Measurements from ENCODE around the gene CGB5.

Gene CGB5

DNA sequence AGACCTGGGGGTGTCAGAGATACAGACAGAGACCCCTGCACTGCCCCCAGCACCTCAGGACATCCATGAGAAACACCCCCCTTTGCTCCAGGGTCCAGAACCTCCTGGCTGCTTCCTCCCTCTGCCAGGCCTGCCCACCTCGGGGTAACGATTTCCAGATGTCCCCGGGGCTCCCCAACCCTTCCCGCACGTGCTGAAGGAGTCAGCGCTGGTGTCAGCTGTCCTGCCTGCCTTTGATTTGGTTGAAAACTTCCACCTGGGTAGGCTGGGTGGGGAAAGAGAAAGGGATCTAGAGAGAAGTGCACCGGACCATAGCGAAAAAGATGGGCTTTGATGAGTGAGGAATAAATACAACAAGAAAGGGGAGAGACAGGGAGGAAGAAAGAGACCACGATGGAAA, 15.4 kb downstream of the CGB5 start:
- no peak for DNase-seq

DNA sequence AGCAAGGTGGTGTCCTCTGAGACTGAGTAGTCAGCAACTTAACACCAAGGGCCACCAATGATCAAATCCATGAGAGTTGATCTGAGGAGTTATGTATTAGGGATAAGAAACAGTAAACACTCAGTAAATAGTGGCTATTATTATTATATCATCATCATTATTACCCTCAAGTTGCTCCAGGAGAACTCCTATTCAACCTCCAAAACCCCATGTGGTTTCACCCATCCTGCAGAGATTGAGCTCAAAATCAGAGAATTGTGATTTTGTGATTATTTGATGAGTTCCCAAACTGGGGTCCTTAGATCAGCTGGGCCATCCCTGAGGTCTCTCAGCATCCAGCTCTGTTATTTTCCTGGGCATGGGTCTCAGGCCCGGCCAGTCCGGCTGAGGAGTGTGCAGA, 17.4 kb downstream of the CGB5 start:
- DNase-seq, result no peak

DNA sequence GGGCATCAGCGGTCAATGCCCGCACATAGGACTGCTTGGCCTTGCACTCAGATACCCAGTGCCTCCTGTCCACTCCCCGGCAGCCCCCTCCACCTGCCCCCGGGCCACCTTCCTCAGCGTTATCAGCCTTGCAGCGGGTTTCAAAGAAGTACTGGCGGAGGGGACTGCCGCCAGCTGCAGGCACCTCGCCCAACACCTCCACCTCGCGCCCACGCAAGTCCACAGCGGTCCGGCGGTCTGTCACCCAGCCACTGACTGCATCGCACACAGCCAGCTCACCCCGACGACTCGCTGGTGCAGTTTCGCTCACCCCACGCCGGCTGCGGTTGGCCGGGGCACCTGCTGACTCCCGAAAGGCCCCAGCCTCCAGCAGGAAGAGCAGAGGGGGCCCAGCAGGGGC, 17.8 kb downstream of the CGB5 start:
- DNase-seq, result no peak

DNA sequence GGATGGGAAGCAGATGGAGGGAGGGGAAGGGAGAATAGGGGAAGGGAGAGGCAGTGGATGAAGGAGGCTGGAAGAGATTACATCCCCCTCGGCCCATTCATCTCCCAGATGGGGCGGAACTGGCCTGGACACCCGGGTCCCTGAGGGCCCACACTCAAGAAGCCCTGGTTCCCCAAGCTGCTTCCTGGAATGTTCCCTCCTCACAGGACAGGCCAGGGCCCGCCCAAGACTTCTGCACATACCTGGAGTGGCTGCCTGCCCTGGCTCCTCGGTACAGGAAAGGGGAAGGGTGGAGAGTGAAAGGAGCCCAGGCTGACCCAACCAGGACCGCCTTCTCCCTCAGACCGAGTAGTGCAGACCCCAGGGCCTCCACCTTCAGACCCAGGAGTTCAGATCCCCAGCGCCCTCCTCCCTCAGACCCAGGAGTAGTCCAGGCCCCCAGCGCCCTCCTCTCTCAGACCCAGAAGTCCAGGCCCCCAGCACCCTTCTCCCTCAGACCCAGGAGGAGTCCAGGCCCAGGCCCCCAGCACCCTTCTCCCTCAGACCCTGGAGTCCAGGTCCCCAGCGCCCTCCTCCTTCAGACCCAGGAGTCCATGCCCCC, 20.5 kb downstream of the CGB5 start:
- DNase-seq, result no peak

DNA sequence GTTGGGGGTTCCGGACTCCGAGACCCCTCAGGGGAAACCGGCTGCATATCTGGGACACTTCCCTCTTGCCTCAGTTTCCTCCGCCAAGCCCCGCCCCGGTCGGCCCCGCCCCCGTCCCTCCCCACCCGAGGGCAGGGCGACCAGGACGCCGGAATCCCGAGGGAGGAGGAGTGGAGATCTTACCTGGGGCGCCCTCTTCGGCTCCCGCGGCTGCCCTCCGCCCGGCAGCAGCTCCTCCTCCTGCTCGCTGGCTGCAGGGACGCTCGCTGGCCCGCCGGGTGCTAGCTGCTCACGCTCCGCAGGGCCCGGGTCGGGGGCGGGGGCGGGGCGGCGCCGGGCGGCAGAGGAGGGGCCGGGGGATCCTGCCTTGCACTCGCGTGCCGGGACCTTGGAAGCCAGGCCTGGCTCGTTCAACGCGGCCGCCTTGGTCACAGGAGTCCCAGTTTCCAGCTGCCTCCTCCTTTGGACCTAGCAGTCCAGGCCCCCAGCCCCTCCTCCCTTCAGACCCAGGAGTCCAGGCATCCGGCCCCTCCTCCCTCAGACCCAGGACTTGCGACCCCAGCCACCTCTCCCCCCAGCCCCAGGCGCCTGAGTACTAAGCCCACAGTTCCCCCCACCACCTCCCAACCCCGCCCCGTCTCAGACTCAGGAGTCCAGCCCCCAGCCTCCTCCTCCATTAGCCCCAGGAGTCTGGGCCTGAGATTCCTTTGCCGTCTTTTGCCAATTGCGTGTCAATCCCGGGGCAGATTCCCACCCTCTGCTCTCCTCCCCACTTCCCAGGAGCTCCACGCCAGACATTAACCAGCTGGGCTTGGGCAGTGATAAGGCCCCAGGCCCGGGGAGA, 21.3 kb downstream of the CGB5 start, which contains the start of gene NTF4:
TSS of gene NTF4 (minus strand) at position 51 of the 844 bp plus-strand sequence. CDS start 2,821 bp downstream, outside the sequence.
- DNase-seq, result peak; percentile 22

DNA sequence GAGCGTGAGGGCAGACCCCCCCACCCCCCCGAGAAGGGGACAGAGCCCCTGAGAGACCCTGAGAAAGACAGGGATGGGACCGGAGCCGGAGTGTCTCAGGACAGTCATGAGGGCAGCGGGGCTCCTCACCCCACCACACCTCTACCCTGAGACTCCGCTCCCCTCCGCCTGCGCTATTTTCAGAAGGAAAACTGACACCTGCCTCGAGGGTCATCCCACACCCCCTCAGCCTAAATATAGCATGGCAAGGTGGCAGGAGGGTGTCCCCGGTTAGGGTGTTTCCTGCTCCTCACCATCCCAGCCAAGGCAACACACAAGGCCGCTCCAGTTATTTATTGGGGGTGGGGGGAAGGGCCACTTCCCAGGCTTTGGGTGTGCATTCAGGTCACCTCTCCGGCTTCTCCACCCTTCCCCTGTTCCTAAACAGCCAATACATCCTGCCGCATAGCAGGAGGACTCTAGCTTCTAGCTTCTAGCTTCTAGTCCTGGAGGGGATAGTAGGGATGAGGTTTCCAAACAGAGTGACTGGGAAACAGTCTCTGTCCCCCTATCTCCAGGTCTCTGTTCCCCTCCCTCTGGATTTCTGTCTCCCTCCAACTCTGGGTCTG, 22.4 kb downstream of the CGB5 start:
- DNase-seq, result no peak

DNA sequence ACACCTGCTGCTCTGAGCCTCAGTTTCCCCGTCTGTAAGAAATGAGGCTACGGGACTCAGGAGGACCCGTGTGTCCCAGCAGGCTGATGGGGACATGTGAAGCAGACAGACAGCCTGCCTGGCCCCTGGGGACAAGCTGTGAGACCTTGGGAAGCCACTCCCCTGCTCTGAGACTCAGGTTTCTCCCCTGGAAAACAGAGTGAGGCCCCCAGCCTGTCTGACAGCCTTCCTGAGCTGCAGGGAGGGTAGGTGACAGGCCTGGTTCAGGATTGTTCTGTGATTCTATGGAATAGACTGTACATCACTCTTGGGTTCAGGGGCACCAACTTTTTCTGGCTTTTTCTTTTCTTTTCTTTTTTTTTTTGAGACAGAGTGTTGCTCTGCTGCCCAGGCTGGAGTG, 23.9 kb downstream of the CGB5 start:
- DNase-seq, result no peak

DNA sequence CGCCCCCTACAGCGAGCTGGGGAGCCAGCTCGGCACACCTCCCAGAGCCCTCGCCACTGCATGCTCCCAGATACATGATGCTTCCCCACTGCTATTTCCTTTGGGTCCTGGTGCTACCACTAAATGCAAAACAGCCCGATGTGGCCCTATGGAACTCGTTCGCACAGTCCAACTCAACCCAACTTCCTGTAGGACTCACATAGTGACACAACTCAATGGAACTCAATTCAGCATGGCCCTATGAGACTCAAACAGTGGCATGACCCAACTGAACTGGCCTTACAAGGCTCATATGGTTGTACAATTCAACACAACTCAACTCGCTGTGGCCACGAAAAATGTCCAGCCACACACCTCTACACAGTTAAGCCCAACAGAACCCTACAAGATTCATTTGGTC, 25.4 kb downstream of the CGB5 start:
- DNase-seq, result no peak

DNA sequence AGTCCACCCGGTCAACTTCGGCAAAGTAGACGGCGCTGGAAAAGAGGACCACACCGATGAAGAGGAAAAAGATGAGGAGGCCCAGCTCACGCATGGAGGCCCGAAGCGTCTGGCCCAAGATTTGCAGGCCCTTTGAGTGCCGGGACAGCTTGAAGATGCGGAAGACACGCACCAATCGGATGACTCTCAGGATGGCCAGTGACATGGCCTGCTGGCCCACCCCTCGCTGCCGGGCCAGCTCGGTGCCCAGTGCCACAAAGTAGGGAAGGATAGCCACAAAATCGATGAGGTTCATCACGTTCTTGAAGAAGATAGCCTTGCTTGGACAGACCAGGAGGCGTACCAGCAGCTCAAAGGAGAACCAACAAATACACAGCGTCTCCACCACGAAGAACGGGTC, 26.8 kb downstream of the CGB5 start:
- no peak for DNase-seq

DNA sequence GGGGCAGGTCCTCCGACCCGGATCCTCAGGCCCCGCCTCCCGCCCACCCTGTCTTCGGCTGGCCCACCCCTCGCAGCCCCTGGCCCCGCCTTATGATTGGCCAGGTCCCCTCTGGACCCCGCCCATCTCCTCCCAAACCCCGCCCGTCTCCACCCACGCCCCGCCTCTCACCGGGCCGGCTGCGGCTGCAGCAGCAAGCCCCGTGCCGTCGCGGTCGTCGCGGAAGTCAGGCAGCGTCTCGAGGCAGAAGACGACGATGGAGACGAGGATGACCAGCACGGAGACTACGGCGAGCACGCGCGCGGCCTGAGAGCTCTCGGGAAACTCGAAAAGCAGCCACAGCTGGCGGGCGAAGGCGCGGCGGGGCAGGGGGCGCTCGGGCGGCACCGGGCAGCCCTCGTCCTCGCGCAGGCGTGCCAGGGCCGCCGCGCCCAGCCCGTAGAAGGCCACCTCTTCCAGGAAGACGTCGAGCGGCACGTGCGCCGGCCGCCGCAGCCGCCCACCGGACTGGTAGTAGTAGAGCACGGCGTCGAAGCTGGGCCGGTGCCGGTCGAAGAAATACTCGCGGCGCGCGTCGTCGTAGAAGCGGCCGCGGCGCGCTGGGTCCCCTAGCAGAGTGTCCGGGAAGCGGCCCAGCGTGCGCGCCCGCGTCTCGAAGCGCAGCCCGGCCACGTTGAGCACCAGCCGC, 28.4 kb downstream of the CGB5 start:
- peak; percentile 42 for DNase-seq

DNA sequence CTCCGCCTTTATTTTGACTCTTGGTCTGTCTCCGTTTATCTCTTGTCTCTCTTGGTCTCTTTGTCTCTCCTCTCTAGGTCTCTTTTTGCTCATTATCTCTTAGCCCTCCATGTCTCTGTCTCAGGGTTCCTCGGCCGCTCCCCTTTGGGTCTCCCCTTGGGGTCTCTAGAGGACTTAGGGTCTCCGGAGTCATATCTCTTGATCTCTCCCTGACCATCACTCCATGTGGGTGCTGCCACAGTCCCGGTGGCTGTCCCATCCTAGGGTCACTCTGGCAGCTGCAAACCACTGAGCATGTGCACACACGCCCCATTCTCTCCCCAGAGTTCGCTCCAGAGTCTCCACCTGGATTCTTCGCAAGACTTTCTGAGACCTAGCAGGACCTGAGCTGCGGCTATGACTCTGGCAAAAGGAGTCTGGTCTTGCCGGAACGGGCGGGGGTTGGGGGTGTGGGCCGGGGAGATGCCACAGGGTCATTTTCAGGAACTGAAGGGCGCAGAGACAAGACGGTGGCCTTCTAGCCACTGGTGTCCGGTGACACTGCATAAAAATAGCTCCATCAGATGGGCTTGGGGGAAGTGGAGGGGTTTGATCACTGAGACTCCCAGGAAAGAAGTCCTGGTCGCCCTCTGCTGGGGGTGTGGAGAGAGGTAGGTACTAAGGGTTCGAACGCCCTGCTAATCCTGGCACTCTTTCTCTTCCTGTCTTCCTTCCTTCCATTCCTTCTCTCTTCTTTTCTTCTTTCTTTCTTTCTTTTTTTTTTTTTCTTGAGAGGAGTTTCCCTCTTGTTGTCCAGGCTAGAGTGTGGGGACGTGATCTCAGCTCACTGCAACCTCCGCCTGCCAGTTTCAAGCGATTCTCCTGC, 30.1 kb downstream of the CGB5 start:
- peak; percentile 32 for DNase-seq

DNA sequence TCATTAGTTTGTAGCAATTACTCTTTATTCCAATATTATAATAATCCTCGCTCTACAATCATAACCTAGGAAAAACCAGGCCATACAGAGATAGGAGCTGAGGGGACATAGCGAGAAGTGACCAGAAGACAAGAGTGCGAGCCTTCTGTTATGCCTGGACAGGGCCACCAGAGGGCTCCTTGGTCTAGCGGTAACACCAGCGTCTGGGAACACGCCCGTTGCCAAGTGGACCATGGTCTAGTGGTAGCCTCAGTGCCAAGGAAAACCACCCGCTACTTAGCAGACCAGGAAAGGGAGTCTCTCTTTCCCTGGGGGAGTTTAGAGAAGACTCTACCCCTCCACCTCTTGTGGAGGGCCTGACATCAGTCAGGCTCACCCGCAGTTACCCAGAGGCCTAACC, 31.2 kb downstream of the CGB5 start:
- peak; percentile 41 for DNase-seq

DNA sequence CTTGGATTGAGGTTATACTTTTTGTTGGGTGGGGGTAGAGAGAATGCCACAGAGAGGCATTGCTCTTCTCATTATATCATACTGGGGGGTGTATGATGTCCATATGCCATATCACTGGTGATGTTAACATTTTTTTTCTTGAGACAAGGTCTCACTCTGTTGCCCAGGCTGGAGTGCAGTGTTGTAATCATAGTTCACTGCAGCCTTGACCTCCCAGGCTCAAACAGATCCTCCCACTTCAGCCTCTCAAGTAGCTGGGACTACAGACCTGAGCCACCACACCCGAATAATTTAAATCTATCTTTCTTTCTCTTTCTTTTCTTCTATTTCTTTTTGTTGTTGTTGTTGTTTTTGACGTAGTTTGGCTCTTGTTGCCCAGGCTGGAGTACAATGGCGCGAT, 36.7 kb downstream of the CGB5 start:
- no peak for DNase-seq

DNA sequence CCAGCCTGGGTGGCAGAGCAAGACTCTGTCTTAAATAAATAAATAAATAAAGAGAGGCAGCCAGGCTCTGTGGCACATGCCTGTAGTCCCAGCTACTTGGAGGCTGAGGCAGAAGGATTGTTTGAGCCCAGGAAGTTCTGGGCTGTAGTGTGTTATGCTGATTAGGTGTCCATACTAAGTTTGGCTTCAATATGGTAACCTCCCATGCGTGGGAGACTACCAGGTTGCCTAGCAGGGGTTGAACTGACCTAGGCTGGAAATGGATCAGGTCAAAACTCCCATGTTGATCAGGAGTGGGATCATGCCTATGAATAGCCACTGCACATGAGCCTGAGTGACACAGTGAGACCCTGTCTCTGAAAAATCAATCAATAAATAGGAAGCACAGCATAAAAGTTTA, 37.6 kb downstream of the CGB5 start:
- DNase-seq, result no peak

DNA sequence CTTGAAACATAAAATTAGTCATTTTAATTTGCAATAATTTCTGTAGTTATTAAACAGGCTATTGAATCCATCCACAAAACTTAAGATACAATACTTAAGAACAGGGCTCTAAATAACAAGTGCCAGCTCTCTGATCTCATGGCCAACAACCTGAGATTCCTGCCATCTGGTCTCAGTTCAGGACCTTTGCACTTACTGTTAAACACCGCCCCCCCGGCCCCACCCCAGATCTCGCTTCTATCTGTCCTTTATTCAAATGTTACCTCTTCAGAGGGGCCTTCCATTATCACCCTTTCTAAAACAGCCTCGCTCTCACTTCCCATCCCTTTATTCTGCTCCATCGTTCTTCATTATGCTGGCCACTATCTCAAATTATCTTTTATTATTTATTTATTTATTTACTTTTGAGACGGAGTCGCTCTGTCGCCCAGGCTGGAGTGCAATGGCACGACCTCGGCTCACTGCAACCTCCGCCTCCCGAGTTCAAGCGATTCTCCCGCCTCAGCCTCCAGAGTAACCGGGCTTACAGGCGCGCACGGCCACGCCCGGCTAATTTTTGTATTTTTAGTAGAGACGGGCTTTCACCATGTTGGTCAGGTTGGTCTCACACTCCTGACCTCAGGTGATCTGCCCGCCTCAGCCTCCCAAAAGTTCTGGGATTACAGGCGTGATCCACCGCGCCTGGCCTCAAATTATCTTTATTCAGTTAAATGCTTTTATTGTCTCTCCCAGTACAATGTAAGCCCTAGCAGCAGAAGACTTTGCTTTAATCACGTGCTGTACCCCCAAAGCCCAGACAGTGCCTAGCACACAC, 40.8 kb downstream of the CGB5 start:
- no peak for DNase-seq

DNA sequence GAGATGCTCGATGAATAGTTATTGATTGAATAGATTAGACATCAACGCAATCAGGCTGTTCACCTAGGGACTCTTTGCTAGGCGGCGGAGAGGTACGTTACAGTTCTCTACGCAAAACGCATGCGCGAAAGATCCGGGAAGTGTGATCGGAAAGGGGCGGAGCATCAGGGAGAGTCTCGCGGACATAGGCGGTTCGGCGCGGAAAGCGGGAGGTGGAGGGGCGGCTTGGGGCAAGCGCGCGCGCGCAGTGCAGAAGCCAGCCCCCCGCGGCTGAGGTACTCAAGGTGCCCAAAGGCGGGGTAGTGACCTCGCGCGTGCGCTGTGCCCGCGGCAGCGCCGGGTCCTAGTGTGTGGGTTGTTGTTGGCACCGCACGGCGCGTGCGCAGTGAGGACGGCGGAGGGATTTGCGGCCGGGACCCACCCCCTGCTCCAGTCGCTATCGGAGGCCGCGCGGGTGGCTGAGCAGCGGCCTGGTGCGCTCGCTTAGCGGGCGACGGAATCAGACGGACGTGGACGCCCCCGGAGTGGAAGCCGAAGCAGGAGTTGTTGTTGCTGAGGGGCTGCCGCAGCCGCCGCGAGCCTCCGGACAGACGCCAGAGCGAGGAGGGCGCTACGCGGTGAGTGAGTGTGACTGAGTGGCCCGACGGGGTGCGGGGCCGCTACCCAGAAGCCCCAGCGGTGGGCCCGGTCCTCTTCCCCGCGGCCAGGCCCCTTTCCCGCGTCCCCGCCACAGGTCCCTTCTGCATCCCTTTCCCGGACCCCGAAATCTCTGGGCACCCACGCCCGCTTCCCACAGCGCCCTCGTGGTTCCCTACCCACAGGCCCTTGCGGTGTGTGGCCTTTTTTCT, 41.6 kb downstream of the CGB5 start, which contains the start of gene SNRNP70:
TSS of gene SNRNP70 (plus strand) at position 432 of the 848 bp plus-strand sequence. CDS start 964 bp downstream, outside the sequence.
- peak; percentile 99 for DNase-seq

DNA sequence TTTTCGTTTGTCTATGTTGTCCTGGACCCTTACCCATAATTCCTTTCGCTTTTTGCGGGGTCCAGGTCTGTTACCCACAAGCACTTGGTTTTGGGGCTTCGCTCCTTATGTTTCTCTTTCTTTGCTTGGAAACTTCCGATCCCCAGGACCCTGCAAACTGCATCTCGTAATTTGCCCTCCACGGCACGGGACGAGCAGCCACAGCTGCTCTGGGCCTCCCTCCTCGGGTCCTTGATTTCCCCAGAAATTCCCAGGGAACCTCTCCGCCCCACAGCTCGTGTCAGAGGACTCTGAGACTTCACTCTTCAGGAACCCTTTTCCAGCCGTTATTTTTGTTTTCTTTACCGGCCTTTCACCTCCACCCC, 42.2 kb downstream of the CGB5 start:
- DNase-seq, result no peak

DNA sequence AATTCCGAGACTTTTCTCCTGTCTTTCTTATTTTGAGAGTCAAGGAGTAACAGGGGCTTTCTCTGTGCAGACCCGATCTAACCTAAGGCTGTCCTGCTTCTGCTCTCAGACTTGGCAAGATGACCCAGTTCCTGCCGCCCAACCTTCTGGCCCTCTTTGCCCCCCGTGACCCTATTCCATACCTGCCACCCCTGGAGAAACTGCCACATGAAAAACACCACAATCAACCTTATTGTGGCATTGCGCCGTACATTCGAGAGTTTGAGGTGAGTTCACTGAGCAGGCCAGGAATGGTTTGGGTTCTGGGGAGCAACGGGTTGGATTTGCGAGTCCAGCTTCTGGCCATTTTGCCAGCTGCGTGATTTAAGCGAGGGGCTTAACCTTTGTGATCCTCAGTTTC, 42.6 kb downstream of the CGB5 start:
- DNase-seq, result no peak

DNA sequence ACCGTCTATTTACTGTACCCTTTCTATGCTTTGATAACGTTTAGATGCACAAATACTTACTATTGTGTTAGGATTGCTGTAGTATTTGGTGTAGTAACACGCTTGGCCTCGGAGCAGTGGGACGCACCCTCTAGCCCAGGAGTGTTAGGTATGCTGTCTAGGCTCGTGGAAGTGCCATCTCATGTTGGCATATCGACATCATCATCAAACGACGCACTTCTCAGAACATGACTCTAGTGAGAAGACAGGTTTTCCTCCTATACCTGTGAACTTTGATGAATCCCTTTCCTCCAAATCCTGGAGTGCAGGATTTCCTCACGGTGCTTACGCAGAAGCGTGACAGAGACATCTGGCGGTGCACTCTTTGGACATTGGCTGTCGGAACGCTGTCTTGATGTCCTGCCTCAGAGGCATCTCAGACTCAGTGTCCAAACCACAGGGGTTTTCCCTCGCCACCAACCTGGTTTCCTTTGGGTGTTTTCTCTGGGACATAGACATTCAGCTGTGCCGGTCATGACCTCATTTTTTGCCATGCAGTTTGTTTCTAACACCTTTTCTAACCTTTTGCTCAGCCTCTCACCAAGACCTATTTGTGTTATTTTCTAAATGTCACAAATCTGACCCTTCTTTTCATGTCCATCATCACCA, 47.9 kb downstream of the CGB5 start:
- no peak for DNase-seq

DNA sequence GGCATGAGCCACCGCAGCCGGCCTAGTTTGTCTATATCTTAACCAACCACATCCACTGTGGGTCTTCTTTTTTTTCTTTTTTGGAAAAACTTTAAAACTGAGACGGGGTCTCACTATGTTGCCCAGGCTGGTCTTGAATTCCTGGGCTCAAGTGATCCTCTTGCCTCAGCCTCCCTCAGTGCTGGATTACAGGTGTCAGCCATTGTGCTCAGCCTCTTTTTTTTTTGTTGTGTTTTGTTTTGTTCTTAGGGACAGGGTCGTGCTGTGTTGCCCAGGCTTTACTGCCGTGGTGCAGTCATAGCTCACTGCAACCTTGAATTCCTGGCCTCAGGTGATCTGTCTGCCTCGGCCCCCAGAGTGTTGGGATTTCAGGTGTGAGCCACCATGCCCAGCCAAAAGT, 49.0 kb downstream of the CGB5 start:
- DNase-seq, result no peak

All from stimulated activated CD4-positive, alpha-beta T cell treated with anti-CD3 and anti-CD28 coated beads, Interleukin-15, amount 100 ng/mL, for 24 hours (primary cell).